T-helper 2 cell (primary cell): ENCODE results near the gene GALNT7.
A peak's percentile ranks its signal among the peaks of the same experiment; 100 is the strongest.
"Not testable (repeated sequence)": the region's sequence is repeated elsewhere in the genome, so short reads cannot be mapped to it uniquely, and the experiment has no call there.

Experiments
- DNase-seq, 5 experiments: peaks; one replicate each; pipeline versions ENCODE4 v3.0.0 to v3.0.0-alpha.2; 2012 to 2022

The GALNT7 gene

DNA sequence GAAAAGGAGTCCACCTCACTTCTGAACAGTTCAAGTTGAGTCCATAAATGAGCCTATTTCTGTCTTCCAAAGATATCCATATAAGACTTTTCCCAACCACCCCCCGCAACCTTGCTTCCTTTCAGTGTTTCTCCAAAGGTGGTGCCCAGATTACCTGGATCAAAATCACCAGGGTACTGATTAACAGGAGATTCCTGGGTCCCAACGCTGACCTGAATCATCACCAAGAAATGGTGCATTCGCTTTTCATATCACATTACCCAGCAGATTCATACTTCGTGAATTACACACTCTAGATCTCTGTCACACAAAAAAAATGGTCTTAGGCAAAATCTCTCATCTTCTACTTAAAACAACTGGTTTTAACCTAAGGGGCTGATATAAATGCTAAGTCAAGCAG lies 2.1 kb upstream of the GALNT7 start:
- no peak for DNase-seq

DNA sequence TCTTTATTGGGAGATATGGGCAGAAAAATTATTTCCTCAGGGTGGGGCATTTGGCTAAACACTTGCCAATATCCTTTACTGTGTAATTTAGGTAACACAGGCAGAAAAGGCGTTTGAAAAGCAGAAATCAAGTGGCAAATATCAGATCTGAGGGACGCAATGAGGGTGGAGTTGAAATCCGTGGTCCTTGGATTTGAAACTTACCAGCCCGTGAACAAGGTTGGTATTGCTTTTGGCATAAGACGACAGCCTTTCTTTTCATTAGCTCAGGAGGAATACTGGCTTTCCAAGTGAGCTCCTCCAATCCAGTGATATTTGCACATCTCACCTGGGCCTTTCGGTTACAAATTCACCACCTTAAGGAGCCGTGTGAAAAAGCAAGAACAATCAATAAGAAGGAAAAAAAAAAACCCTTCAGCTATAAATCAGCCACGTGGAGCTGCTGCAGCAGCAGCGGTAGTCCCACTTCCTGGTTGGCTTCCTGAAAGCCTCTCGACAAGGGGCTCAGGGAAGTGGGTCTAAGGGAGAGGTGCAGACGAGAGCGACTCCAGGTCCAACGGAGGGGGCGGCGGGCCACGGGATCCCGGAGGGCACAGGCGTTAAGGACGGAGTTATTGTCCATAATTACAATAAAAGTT lies 734 bp upstream of the GALNT7 start:
- peak in 3 of 5 experiments; percentile 7 to 32 (median 9) for DNase-seq

DNA sequence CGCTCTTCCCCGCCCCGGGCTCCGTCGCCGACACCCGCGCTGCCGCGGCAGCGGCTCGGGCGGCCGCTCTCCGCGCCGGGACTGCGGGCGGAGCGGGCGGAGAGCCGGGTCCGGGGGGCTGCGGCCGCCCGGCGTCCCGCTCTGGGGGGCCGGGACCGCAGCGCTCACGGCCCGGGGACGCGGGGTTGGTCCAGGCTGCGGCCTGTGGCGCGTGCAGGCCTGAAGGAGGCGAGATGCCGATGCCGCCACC lies 492 bp downstream of the GALNT7 start:
- no peak for DNase-seq

GRCh38 chr4:173169428-173170181 lies 994 bp downstream of the GALNT7 start:
- DNase-seq, result peak; percentile 37 to 74 (median 50)

DNA sequence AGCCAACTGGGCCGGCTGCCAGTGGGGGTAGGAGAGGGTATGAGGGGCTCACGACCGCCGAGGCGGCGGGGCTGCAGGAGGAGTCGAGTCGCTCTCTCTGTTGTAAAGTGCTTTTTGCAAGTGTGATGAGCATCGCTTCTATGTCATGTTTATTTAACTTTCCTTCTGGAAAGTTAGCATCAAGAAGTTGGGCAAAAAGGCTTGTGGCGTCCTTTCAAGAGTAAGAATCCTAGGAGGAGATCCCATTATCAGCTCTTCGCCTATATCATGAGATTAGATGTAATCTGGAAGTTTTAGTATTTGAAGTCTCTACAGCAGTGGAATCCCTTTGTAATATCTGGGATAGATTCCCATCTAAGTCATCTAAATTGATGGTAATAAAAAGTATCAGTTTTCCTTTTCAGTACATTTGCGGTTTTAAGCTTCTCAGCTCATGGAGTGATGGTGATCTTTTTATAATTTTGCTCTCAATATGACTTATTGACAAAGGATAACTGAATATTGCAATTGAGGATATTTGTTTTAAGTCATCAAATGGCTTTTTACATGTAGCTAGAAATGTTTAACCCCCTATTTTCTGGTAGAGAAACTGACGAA lies 1.7 kb downstream of the GALNT7 start:
- DNase-seq, result no peak

GRCh38 chr4:173171098-173171497 lies 2.5 kb downstream of the GALNT7 start:
- no peak for DNase-seq

DNA sequence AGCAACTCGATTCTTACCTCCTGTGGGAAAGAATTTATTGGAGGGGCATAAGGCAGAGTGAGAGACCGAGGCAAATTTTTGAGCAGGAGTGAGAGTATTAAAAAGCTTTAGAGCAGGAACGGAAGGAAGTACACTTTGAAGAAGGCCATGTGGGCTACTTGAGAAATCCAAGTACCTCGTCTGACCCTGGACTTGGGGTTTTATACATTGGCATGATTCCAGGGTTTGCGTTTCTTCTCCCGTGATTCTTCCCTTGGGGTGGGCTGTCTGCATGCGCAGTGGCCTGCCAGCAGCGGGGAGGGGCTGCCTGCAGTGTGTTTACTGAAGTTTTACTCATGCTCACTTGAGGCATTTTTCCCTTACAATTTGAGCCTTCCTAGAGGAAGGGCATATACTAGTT lies 3.4 kb downstream of the GALNT7 start:
- DNase-seq, result no peak

DNA sequence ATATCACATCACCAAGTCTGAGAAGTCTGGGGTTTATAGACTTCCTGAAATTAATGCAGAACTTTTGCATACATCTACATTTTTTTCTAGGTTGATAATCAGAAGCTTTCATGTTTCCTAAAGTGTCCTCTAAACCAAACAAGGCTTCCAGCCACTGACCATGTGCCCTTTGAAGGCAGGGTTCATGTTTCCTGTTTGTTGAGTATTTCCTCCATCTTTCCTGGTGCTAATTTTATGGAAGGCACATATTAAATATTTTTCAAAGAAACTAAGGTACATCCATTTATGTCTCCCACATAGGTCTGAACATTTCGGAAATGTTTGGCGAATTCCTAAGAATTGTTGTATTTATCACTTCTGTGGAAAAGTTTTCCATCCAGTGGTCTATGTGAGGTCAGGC lies 5.6 kb downstream of the GALNT7 start:
- no peak for DNase-seq

GRCh38 chr4:173174594-173175012 lies 6.0 kb downstream of the GALNT7 start:
- no peak for DNase-seq

GRCh38 chr4:173176010-173176409 lies 7.4 kb downstream of the GALNT7 start:
- no peak for DNase-seq

DNA sequence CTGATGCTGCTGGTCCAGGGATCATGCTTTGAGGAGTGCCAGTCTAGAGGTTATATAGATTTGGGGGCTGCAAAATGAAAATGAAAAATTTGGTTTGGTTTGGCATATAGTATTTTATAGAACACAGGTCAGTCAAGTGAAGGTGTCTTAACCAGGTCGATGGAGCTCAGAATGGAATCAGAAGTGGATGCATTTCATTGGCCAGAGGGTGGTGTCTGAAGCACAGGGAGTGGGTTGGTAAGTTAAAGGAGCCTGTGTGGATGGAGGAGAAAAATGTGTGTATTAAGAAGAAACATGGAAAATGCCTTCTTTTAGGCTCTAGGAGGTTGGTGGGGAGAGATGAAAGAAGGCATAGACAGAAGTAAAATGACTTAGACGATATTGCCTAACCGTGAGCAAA lies 8.6 kb downstream of the GALNT7 start:
- no peak for DNase-seq

GRCh38 chr4:173178144-173178543 lies 9.5 kb downstream of the GALNT7 start:
- DNase-seq, result no peak

DNA sequence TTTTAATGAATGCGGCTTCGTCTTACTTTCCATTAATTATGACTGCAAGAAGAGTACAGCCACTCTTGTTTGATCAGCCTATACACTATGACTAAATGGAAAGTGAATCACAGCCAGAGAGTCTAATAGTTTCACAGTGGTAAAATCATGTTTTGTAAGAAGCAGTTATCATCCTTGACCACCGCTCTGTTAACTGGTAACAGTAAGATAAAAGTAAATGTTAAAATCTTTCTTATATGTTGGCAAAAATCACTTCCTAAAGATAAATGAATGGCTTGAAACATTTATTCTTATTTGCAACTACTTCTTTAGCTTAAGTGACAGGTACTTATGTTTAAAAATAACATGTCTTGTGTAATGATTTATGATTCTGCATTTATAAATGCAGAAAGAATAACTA lies 13.2 kb downstream of the GALNT7 start:
- no peak for DNase-seq

GRCh38 chr4:173182403-173182802 lies 13.8 kb downstream of the GALNT7 start:
- DNase-seq, result peak in 1 of 5 experiments; percentile 50

- DNase-seq, result not testable (repeated sequence)
Measured at GRCh38 chr4:173183659-173184247, 15.1 kb downstream of the GALNT7 start.

DNA sequence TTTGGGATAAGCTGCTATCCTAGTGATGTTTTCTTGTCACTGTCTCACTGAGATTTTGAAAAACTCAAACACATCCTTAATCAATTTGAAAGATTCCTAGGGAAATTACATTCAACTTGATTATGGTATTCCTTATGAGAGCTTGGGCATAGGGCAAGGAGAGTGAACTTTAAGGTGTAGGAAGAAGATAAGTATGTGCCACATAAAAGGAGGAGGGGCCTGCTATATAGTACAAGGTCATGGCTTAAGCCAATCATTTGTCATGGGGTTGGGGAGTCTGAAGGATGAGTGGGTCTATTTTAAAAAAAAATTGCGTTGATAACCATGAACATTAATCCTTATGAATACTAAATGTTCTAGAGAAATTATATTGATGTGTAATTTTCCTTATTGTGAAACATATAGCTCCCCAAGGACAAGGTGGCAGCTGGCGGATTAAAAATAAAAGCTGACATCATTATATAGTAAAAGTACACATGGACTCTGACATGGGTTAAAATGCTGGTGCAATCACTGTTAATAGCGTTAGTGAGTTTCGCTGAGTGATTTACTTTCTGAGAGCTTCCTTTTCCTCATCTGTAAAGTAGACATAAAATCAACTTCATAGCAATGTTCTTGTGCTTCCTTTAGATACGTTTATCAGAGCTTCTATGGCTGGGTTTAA lies 17.4 kb downstream of the GALNT7 start:
- no peak for DNase-seq

GRCh38 chr4:173187732-173188131 lies 19.1 kb downstream of the GALNT7 start:
- DNase-seq, result no peak

DNA sequence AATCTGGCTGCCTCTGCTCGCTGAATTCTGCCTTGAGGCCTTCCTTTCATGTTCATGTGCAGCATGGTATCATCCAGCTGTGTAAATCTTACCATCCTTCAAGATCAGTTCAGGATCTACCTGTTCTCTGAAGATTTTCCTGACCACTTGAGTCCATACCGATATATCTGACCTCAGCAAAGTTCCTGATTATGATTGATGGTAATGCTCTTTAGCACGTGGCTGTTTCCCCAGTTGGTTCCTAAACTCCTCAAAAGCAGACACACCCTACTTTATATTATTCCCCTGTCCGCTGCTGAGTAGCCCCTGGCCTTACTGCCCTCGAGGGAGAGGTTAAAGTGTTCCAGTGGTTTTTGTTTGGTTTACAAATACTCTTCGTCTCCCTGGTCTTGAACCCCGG lies 20.0 kb downstream of the GALNT7 start:
- DNase-seq, result no peak

DNA sequence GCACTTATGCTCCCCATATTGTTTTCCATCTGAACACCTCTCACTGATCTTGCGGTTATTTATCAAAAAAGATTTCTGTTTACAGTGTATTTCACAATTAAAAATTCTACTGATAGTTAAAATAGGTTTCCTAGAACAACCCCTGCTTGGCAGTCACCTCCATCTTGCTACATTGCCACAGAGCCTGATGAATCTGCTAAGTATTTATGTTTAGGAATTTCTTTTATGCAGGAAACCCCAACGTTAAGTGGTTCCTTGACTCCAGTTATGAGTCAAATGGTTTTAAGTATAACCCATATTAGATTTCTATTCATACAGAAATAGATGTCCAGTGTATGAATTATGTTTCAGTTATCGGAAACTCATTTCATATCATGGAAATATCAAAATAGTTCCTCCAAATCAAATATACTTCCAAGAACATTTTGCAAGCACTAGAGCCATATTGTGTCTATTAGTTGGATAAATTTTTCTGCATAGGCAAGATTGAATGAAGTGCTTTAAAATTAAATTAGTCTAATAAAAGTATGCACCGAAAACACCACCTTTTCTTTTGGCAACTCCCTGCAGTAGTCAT lies 20.6 kb downstream of the GALNT7 start:
- no peak for DNase-seq

DNA sequence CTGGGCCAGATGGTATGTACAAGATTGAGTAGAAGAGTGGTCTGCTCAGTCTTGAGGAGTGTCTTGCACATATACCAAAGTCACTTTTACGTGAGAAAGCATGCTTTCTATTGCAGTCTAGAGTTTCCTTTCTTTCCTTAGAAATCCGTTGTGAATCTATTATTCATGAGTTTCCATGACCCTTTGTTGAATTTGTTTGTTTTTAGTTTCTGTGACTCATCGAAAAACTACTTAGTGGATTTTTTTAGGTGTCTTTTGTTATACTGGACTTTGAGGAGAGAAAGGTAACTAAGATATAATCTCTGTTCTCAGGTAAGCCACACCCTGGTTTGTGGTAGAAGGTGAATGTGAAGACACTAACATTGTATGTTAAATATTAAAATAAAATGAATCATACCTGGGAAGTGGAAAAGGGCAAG lies 23.0 kb downstream of the GALNT7 start:
- DNase-seq, result peak in 1 of 5 experiments; percentile 3

GRCh38 chr4:173192375-173193162 lies 24.0 kb downstream of the GALNT7 start:
- DNase-seq, result peak in 1 of 5 experiments; percentile 13

DNA sequence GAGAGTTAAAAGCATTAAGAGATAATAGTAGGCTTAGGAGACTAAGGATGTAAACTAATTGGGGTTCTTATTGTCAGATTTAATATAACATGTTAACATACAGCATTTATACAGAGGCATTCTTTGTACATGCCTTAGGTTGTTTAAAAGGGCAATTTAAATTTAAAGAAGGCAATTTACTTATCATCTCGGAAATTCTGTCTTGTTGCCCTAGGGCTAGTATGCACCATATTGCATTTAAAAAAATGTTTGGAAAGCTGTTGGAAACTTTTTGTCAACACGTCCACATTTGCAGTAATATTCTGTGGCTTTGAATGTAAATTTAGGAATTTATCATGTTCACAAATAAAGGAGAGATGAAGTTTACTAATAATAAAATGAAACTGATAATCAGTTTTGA lies 25.5 kb downstream of the GALNT7 start:
- no peak for DNase-seq
